Right lobe of liver (tissue), 6 donors: ENCODE measurements around the gene MYO3B. TPM values are rescaled to one million over a fixed set of nuclear protein-coding genes. Genes with fewer than 3 reads are reported as not detected.
"Not testable (repeated sequence)": the region's sequence is repeated elsewhere in the genome, so short reads cannot be mapped to it uniquely, and the experiment has no call there.

Experiments used
- ATAC-seq, 4 donors: fragments of 200-7000 bp; cut with Tn5 transposase; one replicate each; pipeline ENCODE4 v1.9.1; 2020; ENCODE audit warnings: mild to moderate bottlenecking in 4 of 4, moderate library complexity in 4 of 4
- DNase-seq, 3 donors: peaks; one replicate each; pipeline ENCODE4 v3.0.0-alpha.2; 2020
- H3K27ac ChIP-seq, 3 donors: fragments of 200-600 bp; one replicate each; pipeline ENCODE4 v1.8.0; 2022
- H3K27me3 ChIP-seq, 2 donors: fragments of 200-600 bp; one replicate each; pipeline ENCODE4 v1.8.0; 2022
- H3K36me3 ChIP-seq, 4 donors: fragments of 200-600 bp; sonication (generic) in 1 of 4; one replicate each; pipeline versions ENCODE4 v1.5.1 to v1.8.0; 2017 to 2022; ENCODE audit warnings: control low read depth in 1 of 4
- H3K4me1 ChIP-seq, 4 donors: fragments of 200-600 bp; sonication (generic) in 1 of 4; one replicate each; pipeline versions ENCODE4 v1.5.1 to v1.8.0; 2017 to 2022; ENCODE audit warnings: control low read depth in 1 of 4
- H3K4me3 ChIP-seq, 3 donors: fragments of 200-600 bp; one replicate each; pipeline ENCODE4 v1.8.0; 2022
- H3K9me3 ChIP-seq, 4 donors: fragments of 200-600 bp; sonication (generic) in 1 of 4; one replicate each; pipeline versions ENCODE4 v1.5.1 to v1.8.0; 2017 to 2022; ENCODE audit warnings: control low read depth in 1 of 4
- CTCF ChIP-seq, 4 donors: fragments of 200-600 bp in 3 of 4; fragments of 450-650 bp in 1 of 4; IDR thresholded peaks; one replicate each; pipeline versions ENCODE4 v1.5.1 to v1.8.0; 2016 to 2022; ENCODE audit warnings: antibody characterized with exemption in 4 of 4, mild to moderate bottlenecking in 2 of 4
- POLR2A ChIP-seq: fragments of 450-650 bp; IDR thresholded peaks from one replicate; pipeline ENCODE4 v1.6.1; 2017; ENCODE audit warnings: antibody characterized with exemption, mild to moderate bottlenecking
- WGBS: methylation state at CpG from one replicate; pipeline ENCODE4 v1.1.6; 2018; ENCODE audit warnings: low coverage, low lambda C conversion rate; ENCODE audit not compliant: insufficient coverage; ENCODE audit errors: missing lambda C conversion rate; 5-methylcytosine and 5-hydroxymethylcytosine counted together
- intact Hi-C, 2 donors: fragments of 100-400 bp; cut with DNase I; formaldehyde crosslinking; loops; one replicate each; pipeline versions ENCODE4 v1.11.2 to v1.14.1; 2022
- total RNA-seq, 6 experiments: library from RNA; depleted of rRNA in 2 of 6; stranded (reverse); fragments of >200 nt in 2 of 6; fragmentation: NEBNext Ultra II Directional in 3 of 6; extraction: Animal tissue kit (Norgen Biotek cat#: 25700) in 3 of 6; gene quantifications; one replicate each; pipeline versions ENCODE4 v1.1.0 to v1.2.4, GENCODE V29; 2016 to 2023
- donor health status: DM: no; HTN: yes; CAD: no.
- donor health status: DM: no; HTN: no; CAD: no.
- donor health status: DM: no; HTN: no; CAD: no.
- donor health status: DM: no; HTN: yes; CAD: no.
- donor health status: DM: no; HTN: yes; CAD: no.

The MYO3B gene
- total RNA-seq, 6 experiments from 2014 or later = 0.18 to 0.25 TPM; not detected in 4

GRCh38 chr2:170465241-170465640, 287.3 kb downstream of the MYO3B start:
- Histone ChIP-seq H3K36me3 (no peaks in the 10 kb centered on the region), H3K27me3 (no peaks in the 10 kb centered on the region), H3K27ac (peak overlapping the region; percentile 25 to 73 (median 43)), H3K4me1 (peaks cover 0 to 30% (median 8%) of the 10 kb centered on the region in 4 donors), H3K9me3 (no peaks in the 10 kb centered on the region), H3K4me3 (no peak overlapping the region)
- 27% methylated on average over 3 of the region's 4 CpGs for WGBS
- peak; percentile 40 for TF ChIP-seq POLR2A
- TF ChIP-seq CTCF (IDR thresholded peaks at IDR 0.05) = no peak
- DNase-seq (peak in 2 of 3 donors; percentile 32 to 73), ATAC-seq (peak; percentile 64 to 70 (median 66))
- intact Hi-C loops = no loop called here

GRCh38 chr2:170466632-170467031, 288.7 kb downstream of the MYO3B start:
- 86% methylated on average over 4 of the region's 8 CpGs for WGBS
- TF ChIP-seq CTCF (IDR thresholded peaks at IDR 0.05) (no peak), POLR2A (no peak)
- H3K27ac ChIP-seq = no peak overlapping the region
- no peak overlapping the region for H3K4me3 ChIP-seq
- no peaks in the 10 kb centered on the region for H3K27me3 ChIP-seq
- no peaks in the 10 kb centered on the region for H3K36me3 ChIP-seq
- peaks cover 0 to 30% (median 8%) of the 10 kb centered on the region in 4 donors for H3K4me1 ChIP-seq
- no peak for ATAC-seq
- H3K9me3 ChIP-seq = no peaks in the 10 kb centered on the region
- DNase-seq = no peak
- intact Hi-C loops = no loop called here

- Histone ChIP-seq H3K4me1 (peaks cover 0 to 30% (median 8%) of the 10 kb centered on the region in 4 donors), H3K36me3 (no peaks in the 10 kb centered on the region), H3K27ac (no peak overlapping the region), H3K27me3 (no peaks in the 10 kb centered on the region), H3K4me3 (no peak overlapping the region), H3K9me3 (no peaks in the 10 kb centered on the region)
- ATAC-seq = no peak
- WGBS = 33% methylated on average over 1 of the region's 1 CpG
- no peak for TF ChIP-seq CTCF (IDR thresholded peaks at IDR 0.05)
- no peak for TF ChIP-seq POLR2A
- intact Hi-C loops = no loop called here
- DNase-seq = no peak
Observed at GRCh38 chr2:170467568-170468422, 289.8 kb downstream of the MYO3B start.

DNA sequence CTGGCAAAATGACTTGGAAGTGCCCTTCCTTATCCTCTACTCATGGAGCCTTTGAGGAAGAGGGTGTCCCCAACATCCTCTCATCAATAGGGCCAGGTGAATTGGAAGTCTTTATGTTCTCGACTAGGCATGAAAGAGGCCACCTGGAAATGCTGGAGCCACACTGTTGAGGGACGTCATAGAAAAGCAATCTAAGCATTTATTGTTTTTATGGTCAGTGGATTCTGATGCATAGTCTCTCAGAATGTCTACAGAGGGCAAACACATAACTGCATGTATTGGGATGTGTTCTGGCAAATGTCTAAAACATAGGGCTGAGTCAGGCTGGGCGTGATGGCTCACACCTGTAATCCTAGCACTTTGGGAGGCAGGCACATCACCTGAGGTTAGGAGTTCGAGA, 290.6 kb downstream of the MYO3B start:
- 82% methylated on average over 4 of the region's 4 CpGs for WGBS

DNA sequence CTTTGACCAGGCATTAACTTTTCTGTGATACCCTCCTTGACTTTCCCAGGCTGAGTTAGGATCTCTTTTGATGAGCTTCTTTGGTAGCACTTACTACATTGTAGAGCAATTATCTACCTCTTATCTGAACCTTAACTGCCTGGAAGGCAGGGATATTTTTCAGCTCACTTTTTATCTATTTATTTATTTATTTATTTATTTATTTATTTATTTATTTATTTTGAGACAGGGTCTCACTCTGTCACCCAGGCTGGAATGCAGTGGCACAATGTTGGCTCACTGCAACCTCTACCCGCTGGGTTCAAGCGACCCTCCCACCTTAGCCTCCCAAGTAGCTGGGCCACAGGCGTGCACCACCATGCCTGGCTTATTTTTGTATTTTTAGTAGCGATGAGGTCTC, 294.6 kb downstream of the MYO3B start:
- H3K27me3 ChIP-seq, H3K4me1 ChIP-seq, H3K4me3 ChIP-seq, DNase-seq, ATAC-seq, intact Hi-C loops, H3K9me3 ChIP-seq, H3K36me3 ChIP-seq, H3K27ac ChIP-seq: not testable (repeated sequence)
- 92% methylated on average over 4 of the region's 4 CpGs for WGBS

More for the DNA sequence above, 290.6 kb downstream of the MYO3B start:
- no peak overlapping the region for H3K27ac ChIP-seq
- H3K4me1 ChIP-seq = peaks cover 0 to 23% (median 8%) of the 10 kb centered on the region in 4 donors
- DNase-seq = no peak
- H3K9me3 ChIP-seq = no peaks in the 10 kb centered on the region
- ATAC-seq = no peak
- intact Hi-C loops = no loop called here
- no peaks in the 10 kb centered on the region for H3K36me3 ChIP-seq
- no peaks in the 10 kb centered on the region for H3K27me3 ChIP-seq
- TF ChIP-seq POLR2A = no peak
- TF ChIP-seq CTCF (IDR thresholded peaks at IDR 0.05) = no peak
- H3K4me3 ChIP-seq = no peak overlapping the region
